Measurements from ENCODE around the gene TPCN1. TPM values are rescaled to one million over a fixed set of nuclear protein-coding genes. Genes with fewer than 3 reads are reported as not detected.
A peak's percentile ranks its signal among the peaks of the same experiment; 100 is the strongest.

TPCN1 gene
- total RNA-seq, 1 donor from 2014 or later: 27.9 TPM

DNA sequence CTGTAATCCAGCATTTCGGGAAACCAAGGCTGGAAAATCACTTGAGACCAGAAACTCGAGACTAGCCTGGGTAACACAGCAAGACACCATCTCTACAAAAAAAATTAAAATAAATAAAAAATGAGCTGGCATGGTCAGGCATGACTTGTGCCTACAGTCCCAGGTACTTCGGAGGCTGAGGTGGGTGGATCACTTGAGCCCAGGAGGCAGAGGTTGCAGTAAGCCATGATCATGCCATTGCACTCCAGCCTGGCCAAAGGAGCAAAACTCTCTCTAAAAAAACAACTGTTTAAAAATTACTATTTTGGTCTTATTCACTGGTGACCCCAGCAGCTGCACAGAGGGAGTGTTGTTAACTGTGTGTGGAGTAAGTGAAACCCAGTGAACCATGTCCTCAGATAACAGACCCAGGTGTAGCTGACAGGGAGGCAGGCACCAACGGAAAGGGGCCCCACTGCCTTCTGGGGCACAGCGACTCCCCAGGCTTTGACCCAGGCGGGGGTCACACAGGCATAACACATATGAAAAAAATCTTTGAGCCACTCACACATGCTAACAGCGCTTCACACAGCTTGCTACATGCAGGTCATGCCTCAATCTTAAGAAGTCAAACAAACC is 48.1 kb upstream of the TPCN1 start:
- Histone ChIP-seq H3K4me1 (ENCODE audit: insufficient read depth, low read length) (no peaks in the 10 kb centered on the region), H3K9me3 (ENCODE audit: insufficient read depth, low read depth, low read length) (peaks cover 13% of the 10 kb centered on the region), H2AFZ (ENCODE audit: low read depth, low read length) (no peak overlapping the region), H3K79me2 (ENCODE audit: insufficient read depth, low read length) (no peaks in the 10 kb centered on the region), H3K36me3 (ENCODE audit: insufficient read depth, low read length) (peaks cover 60% of the 10 kb centered on the region), H3K27me3 (ENCODE audit: insufficient read depth, low read length) (no peaks in the 10 kb centered on the region), H3K4me3 (ENCODE audit: insufficient read depth, low read depth, low read length) (no peak overlapping the region), H3K9ac (ENCODE audit: low read length) (no peak overlapping the region), H3K4me2 (ENCODE audit: low read length) (no peak overlapping the region), H4K20me1 (ENCODE audit: insufficient read depth, low read length) (peaks cover 39% of the 10 kb centered on the region), H3K27ac (ENCODE audit: low read depth, low read length) (no peak overlapping the region)
- Mint-ChIP-seq H3K27me3 (ENCODE audit: low read depth, unreplicated experiment) (no peaks in the 10 kb centered on the region), H3K4me3 (ENCODE audit: unreplicated experiment) (no peak overlapping the region), H3K36me3 (ENCODE audit: low read depth, unreplicated experiment) (peaks cover 30% of the 10 kb centered on the region), H3K9me3 (ENCODE audit: unreplicated experiment) (peaks cover 6% of the 10 kb centered on the region), H3K4me1 (ENCODE audit: low read depth, unreplicated experiment) (no peaks in the 10 kb centered on the region), H3K27ac (ENCODE audit: unreplicated experiment) (no peak overlapping the region)
- FAIRE-seq: no peak
- TF ChIP-seq, protein P1, sequence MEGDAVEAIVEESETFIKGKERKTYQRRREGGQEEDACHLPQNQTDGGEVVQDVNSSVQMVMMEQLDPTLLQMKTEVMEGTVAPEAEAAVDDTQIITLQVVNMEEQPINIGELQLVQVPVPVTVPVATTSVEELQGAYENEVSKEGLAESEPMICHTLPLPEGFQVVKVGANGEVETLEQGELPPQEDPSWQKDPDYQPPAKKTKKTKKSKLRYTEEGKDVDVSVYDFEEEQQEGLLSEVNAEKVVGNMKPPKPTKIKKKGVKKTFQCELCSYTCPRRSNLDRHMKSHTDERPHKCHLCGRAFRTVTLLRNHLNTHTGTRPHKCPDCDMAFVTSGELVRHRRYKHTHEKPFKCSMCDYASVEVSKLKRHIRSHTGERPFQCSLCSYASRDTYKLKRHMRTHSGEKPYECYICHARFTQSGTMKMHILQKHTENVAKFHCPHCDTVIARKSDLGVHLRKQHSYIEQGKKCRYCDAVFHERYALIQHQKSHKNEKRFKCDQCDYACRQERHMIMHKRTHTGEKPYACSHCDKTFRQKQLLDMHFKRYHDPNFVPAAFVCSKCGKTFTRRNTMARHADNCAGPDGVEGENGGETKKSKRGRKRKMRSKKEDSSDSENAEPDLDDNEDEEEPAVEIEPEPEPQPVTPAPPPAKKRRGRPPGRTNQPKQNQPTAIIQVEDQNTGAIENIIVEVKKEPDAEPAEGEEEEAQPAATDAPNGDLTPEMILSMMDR (IDR thresholded peaks at IDR 0.05; ENCODE audit: insufficient read depth, low read depth, low read length): no peak
- no peak for TF ChIP-seq EZH2 (IDR thresholded peaks at IDR 0.05; ENCODE audit: insufficient read depth, low read length)
- no peak for DNase-seq (ENCODE audit: low read depth)

DNA sequence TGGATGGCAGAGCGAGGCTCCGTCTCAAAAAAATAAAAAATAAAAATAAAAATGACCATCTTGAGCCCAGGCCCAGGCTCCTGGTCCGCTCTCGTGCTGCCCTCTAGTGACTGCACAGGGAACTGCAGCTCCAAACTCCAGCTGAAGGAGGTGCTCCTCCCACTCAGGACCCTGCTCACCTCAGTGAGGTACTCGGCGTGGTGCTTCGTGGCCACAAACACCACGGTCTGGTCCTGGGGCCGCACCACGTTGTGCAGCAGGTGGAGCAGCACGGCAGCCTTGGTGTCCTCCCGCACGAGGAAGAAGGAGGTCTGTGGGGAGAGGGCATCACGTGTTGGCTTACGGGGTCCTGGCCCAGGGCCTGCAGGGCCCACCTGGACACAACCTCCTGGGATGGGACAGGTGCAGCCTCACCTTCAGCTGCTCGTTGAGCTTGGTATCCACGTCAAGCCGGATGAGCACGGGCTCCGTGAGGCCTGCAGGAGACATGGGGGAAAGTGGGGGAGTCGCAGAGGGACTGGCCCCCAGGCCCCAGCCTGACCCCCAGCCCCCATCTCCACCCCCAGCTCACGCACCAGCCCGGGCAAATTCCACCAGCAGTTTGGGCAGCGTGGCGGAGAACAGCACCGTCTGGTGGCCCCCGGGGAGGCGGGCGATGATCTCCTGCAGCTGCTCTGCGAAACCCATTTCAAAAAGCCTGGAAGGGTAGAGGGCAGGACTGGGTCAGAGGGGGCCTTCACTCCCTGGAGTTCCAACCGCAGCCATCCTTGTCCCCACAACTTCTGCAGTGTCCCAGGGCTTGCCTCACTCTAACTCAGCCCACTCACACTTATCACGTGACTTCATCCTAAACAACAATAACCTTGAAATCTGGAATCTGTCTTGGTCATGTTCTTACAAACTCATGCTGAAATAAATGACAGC is 46.5 kb upstream of the TPCN1 start:
- Histone ChIP-seq H3K4me1 (ENCODE audit: insufficient read depth, low read length) (no peaks in the 10 kb centered on the region), H3K27ac (ENCODE audit: low read depth, low read length) (no peak overlapping the region), H4K20me1 (ENCODE audit: insufficient read depth, low read length) (peaks cover 44% of the 10 kb centered on the region), H3K79me2 (ENCODE audit: insufficient read depth, low read length) (peaks cover 2% of the 10 kb centered on the region), H3K9ac (ENCODE audit: low read length) (no peak overlapping the region), H3K36me3 (ENCODE audit: insufficient read depth, low read length) (peaks cover 63% of the 10 kb centered on the region), H3K4me3 (ENCODE audit: insufficient read depth, low read depth, low read length) (no peak overlapping the region), H2AFZ (ENCODE audit: low read depth, low read length) (no peak overlapping the region), H3K9me3 (ENCODE audit: insufficient read depth, low read depth, low read length) (peaks cover 13% of the 10 kb centered on the region), H3K4me2 (ENCODE audit: low read length) (no peak overlapping the region), H3K27me3 (ENCODE audit: insufficient read depth, low read length) (no peaks in the 10 kb centered on the region)
- peaks cover 32% of the 10 kb centered on the region for H3K36me3 Mint-ChIP-seq (ENCODE audit: low read depth, unreplicated experiment)
- FAIRE-seq (no peak), DNase-seq (ENCODE audit: low read depth) (no peak)
- no peak overlapping the region for H3K27ac Mint-ChIP-seq (ENCODE audit: unreplicated experiment)
- H3K4me3 Mint-ChIP-seq (ENCODE audit: unreplicated experiment): no peak overlapping the region
- H3K4me1 Mint-ChIP-seq (ENCODE audit: low read depth, unreplicated experiment): no peaks in the 10 kb centered on the region
- no peaks in the 10 kb centered on the region for H3K27me3 Mint-ChIP-seq (ENCODE audit: low read depth, unreplicated experiment)
- peaks cover 6% of the 10 kb centered on the region for H3K9me3 Mint-ChIP-seq (ENCODE audit: unreplicated experiment)
- TF ChIP-seq, protein P1 (IDR thresholded peaks at IDR 0.05; ENCODE audit: insufficient read depth, low read depth, low read length): peak; percentile 93
- TF ChIP-seq EZH2 (IDR thresholded peaks at IDR 0.05; ENCODE audit: insufficient read depth, low read length): no peak
